ENCODE results near the gene URB1.
"Not testable (repeated sequence)": the region's sequence is repeated elsewhere in the genome, so short reads cannot be mapped to it uniquely, and the experiment has no call there.

URB1 gene

GRCh38 chr21:32377991-32378390 is 14.8 kb downstream of the URB1 start:
- in situ Hi-C loops (cut with HindIII; ENCODE audit: low pct_unique_long_range_greater_than_20kb, low sequenced_read_pairs) = no loop called here
- no peak for DNase-seq (ENCODE audit: low read depth in 1 of 2, low spot score in 1 of 2)
- TF ChIP-seq JUND (IDR thresholded peaks at IDR 0.05; ENCODE audit: low read depth) = no peak

- TF ChIP-seq JUND (IDR thresholded peaks at IDR 0.05; ENCODE audit: low read depth) = no peak
- no peak for DNase-seq (ENCODE audit: low read depth in 1 of 2, low spot score in 1 of 2)
- in situ Hi-C loops (cut with HindIII; ENCODE audit: low pct_unique_long_range_greater_than_20kb, low sequenced_read_pairs) = no loop called here
These were observed 15.3 kb downstream of the URB1 start for GRCh38 chr21:32377506-32377905.

GRCh38 chr21:32372755-32373154 is 20.1 kb downstream of the URB1 start:
- no peak for DNase-seq (ENCODE audit: low read depth in 1 of 2, low spot score in 1 of 2)
- no peak for TF ChIP-seq JUND (IDR thresholded peaks at IDR 0.05; ENCODE audit: low read depth)
- in situ Hi-C loops (cut with HindIII; ENCODE audit: low pct_unique_long_range_greater_than_20kb, low sequenced_read_pairs) = no loop called here

- in situ Hi-C loops (cut with HindIII; ENCODE audit: low pct_unique_long_range_greater_than_20kb, low sequenced_read_pairs) = no loop called here
- TF ChIP-seq JUND (IDR thresholded peaks at IDR 0.05; ENCODE audit: low read depth) = no peak
- no peak for DNase-seq (ENCODE audit: low read depth in 1 of 2, low spot score in 1 of 2)
These were observed 20.9 kb downstream of the URB1 start for GRCh38 chr21:32371913-32372314.

- TF ChIP-seq JUND (IDR thresholded peaks at IDR 0.05; ENCODE audit: low read depth) = no peak
- in situ Hi-C loops (cut with HindIII; ENCODE audit: low pct_unique_long_range_greater_than_20kb, low sequenced_read_pairs) = no loop called here
These were observed 21.6 kb downstream of the URB1 start for GRCh38 chr21:32370998-32371766.

GRCh38 chr21:32368961-32369360 is 23.9 kb downstream of the URB1 start:
- DNase-seq (ENCODE audit: low read depth in 1 of 2, low spot score in 1 of 2); in situ Hi-C loops (cut with HindIII; ENCODE audit: low pct_unique_long_range_greater_than_20kb, low sequenced_read_pairs): not testable (repeated sequence)

More at GRCh38 chr21:32370998-32371766, 21.6 kb downstream of the URB1 start:
- no peak for DNase-seq (ENCODE audit: low read depth in 1 of 2, low spot score in 1 of 2)

- in situ Hi-C loops (cut with HindIII; ENCODE audit: low pct_unique_long_range_greater_than_20kb, low sequenced_read_pairs) = no loop called here
- TF ChIP-seq JUND (IDR thresholded peaks at IDR 0.05; ENCODE audit: low read depth) = no peak
- DNase-seq (ENCODE audit: low read depth in 1 of 2, low spot score in 1 of 2) = peak in 1 of 2 experiments; percentile 44
These were observed 24.4 kb downstream of the URB1 start for GRCh38 chr21:32368386-32368785.

GRCh38 chr21:32367158-32367557 is 25.7 kb downstream of the URB1 start:
- no peak for TF ChIP-seq JUND (IDR thresholded peaks at IDR 0.05; ENCODE audit: low read depth)
- in situ Hi-C loops (cut with HindIII; ENCODE audit: low pct_unique_long_range_greater_than_20kb, low sequenced_read_pairs) = no loop called here
- no peak for DNase-seq (ENCODE audit: low read depth in 1 of 2, low spot score in 1 of 2)

- TF ChIP-seq JUND (IDR thresholded peaks at IDR 0.05; ENCODE audit: low read depth) = no peak
- no peak for DNase-seq (ENCODE audit: low read depth in 1 of 2, low spot score in 1 of 2)
- in situ Hi-C loops (cut with HindIII; ENCODE audit: low pct_unique_long_range_greater_than_20kb, low sequenced_read_pairs) = no loop called here
These were observed 26.6 kb downstream of the URB1 start for GRCh38 chr21:32366191-32366590.

GRCh38 chr21:32364796-32365195 is 28.0 kb downstream of the URB1 start:
- no peak for TF ChIP-seq JUND (IDR thresholded peaks at IDR 0.05; ENCODE audit: low read depth)
- no peak for DNase-seq (ENCODE audit: low read depth in 1 of 2, low spot score in 1 of 2)
- in situ Hi-C loops (cut with HindIII; ENCODE audit: low pct_unique_long_range_greater_than_20kb, low sequenced_read_pairs) = no loop called here

- in situ Hi-C loops (cut with HindIII; ENCODE audit: low pct_unique_long_range_greater_than_20kb, low sequenced_read_pairs) = no loop called here
- TF ChIP-seq JUND (IDR thresholded peaks at IDR 0.05; ENCODE audit: low read depth) = no peak
- no peak for DNase-seq (ENCODE audit: low read depth in 1 of 2, low spot score in 1 of 2)
These were observed 28.4 kb downstream of the URB1 start for GRCh38 chr21:32364387-32364786.

GRCh38 chr21:32360401-32360975 is 32.3 kb downstream of the URB1 start:
- TF ChIP-seq JUND (IDR thresholded peaks at IDR 0.05; ENCODE audit: low read depth) = no peak
- DNase-seq (ENCODE audit: low read depth in 1 of 2, low spot score in 1 of 2) = no peak
- in situ Hi-C loops (cut with HindIII; ENCODE audit: low pct_unique_long_range_greater_than_20kb, low sequenced_read_pairs) = no loop called here

- DNase-seq (ENCODE audit: low read depth in 1 of 2, low spot score in 1 of 2) = peak; percentile 82 to 86
- in situ Hi-C loops (cut with HindIII; ENCODE audit: low pct_unique_long_range_greater_than_20kb, low sequenced_read_pairs) = no loop called here
- TF ChIP-seq JUND (IDR thresholded peaks at IDR 0.05; ENCODE audit: low read depth) = no peak
These were observed 33.0 kb downstream of the URB1 start for GRCh38 chr21:32359719-32360260.

Data from T47D (cell line).